Activated CD4-positive, alpha-beta T cell treated with anti-CD3 and anti-CD28 coated beads for 36 hours (primary cell): ENCODE measurements around the gene ZNF652. TPM values are rescaled to one million over a fixed set of nuclear protein-coding genes. Genes with fewer than 3 reads are reported as not detected.
"Not testable (repeated sequence)": the region's sequence is repeated elsewhere in the genome, so short reads cannot be mapped to it uniquely, and the experiment has no call there.

Experiments
- ATAC-seq: fragments of 200-7000 bp; cut with Tn5 transposase; one replicate; pipeline ENCODE4 v1.10.0; 2021; ENCODE audit warnings: mild to moderate bottlenecking, moderate library complexity
- CTCF ChIA-PET: fragments of 350-600 bp; sonication (Branson Sonifier 250); formaldehyde crosslinking; loops from one replicate; lab custom pipeline; 2021; ENCODE audit warnings: antibody characterized with exemption; lab: Charles Lee
- POLR2A ChIA-PET: fragments of 350-600 bp; sonication (Branson Sonifier 250); formaldehyde crosslinking; loops from one replicate; lab custom pipeline; 2021; ENCODE audit warnings: antibody characterized with exemption, inconsistent platforms; lab: Charles Lee
- DNase-seq: peaks from one replicate; pipeline ENCODE4 v3.0.0-alpha.2; 2020
- H3K27ac Mint-ChIP-seq: one replicate; pipeline ENCODE4 v1.8.0; 2021; ENCODE audit warnings: mixed read lengths
- H3K27me3 Mint-ChIP-seq: one replicate; pipeline ENCODE4 v1.8.0; 2021; ENCODE audit warnings: mixed read lengths
- H3K36me3 Mint-ChIP-seq: one replicate; pipeline ENCODE4 v1.8.0; 2021; ENCODE audit warnings: low read depth, mixed read lengths
- H3K4me1 Mint-ChIP-seq: one replicate; pipeline ENCODE4 v1.8.0; 2021; ENCODE audit warnings: mixed read lengths
- H3K4me3 Mint-ChIP-seq: one replicate; pipeline ENCODE4 v1.8.0; 2021; ENCODE audit warnings: mild to moderate bottlenecking, moderate library complexity, mixed read lengths
- H3K9me3 Mint-ChIP-seq: one replicate; pipeline ENCODE4 v1.8.0; 2021; ENCODE audit warnings: low read depth, mixed read lengths
- intact Hi-C, 2 experiments: fragments of 100-400 bp; cut with DNase I in 1 of 2; cut with micrococcal nuclease in 1 of 2; formaldehyde crosslinking; loops; one replicate each; pipeline versions ENCODE4 v1.14.2 to v1.15.1; 2022 to 2024; cut with DNase I, micrococcal nuclease
- total RNA-seq, 2 experiments: library from RNA; stranded (reverse); gene quantifications; one replicate each; pipeline ENCODE4 v1.2.3, GENCODE V29; 2021

ZNF652 gene
- total RNA-seq, 2 experiments from 2014 or later, result 5.2 to 7.0 TPM

- no peaks in the 10 kb centered on the region for H3K9me3 Mint-ChIP-seq
- no peaks in the 10 kb centered on the region for H3K36me3 Mint-ChIP-seq
- H3K4me3 Mint-ChIP-seq, result no peak overlapping the region
- ChIA-PET POLR2A (no interaction called here), CTCF (interaction anchor here (0.6 to 1.6 kb wide), 4 partner anchors 28 to 663 kb away, joined by 3 to 6 read pairs (median 4); partner anchors contain the start of gene PHB1)
- peaks cover 8% of the 10 kb centered on the region for H3K4me1 Mint-ChIP-seq
- ATAC-seq (no peak), DNase-seq (no peak)
- intact Hi-C loops, result no loop called here
- H3K27me3 Mint-ChIP-seq, result no peaks in the 10 kb centered on the region
- no peak overlapping the region for H3K27ac Mint-ChIP-seq
Observed at GRCh38 chr17:49369760-49370159, 7.7 kb upstream of the ZNF652 start.

- DNase-seq (no peak), ATAC-seq (no peak)
- H3K4me1 Mint-ChIP-seq, result peaks cover 8% of the 10 kb centered on the region
- H3K4me3 Mint-ChIP-seq, result no peak overlapping the region
- ChIA-PET POLR2A (no interaction called here), CTCF (interaction anchor here (0.6 to 10.9 kb wide), 31 partner anchors 8 to 664 kb away, joined by 3 to 116 read pairs (median 6); partner anchors contain the start of gene PHB1)
- no peaks in the 10 kb centered on the region for H3K36me3 Mint-ChIP-seq
- H3K27ac Mint-ChIP-seq, result no peak overlapping the region
- intact Hi-C loops, result no loop called here
- H3K27me3 Mint-ChIP-seq, result no peaks in the 10 kb centered on the region
- H3K9me3 Mint-ChIP-seq, result no peaks in the 10 kb centered on the region
Observed at GRCh38 chr17:49369089-49369488, 7.0 kb upstream of the ZNF652 start.

GRCh38 chr17:49365667-49366066 lies 3.6 kb upstream of the ZNF652 start:
- POLR2A ChIA-PET, result interaction anchor here (0.6 to 0.8 kb wide), 4 partner anchors 10 to 78 kb away, joined by 3 to 4 read pairs (median 3); no protein-coding TSS in a partner anchor
- H3K27ac Mint-ChIP-seq, result no peak overlapping the region
- intact Hi-C loops, result no loop called here
- DNase-seq (peak; percentile 59), ATAC-seq (no peak)
- H3K36me3 Mint-ChIP-seq, result peaks cover 2% of the 10 kb centered on the region
- H3K4me3 Mint-ChIP-seq, result no peak overlapping the region
- no peaks in the 10 kb centered on the region for H3K9me3 Mint-ChIP-seq
- H3K4me1 Mint-ChIP-seq, result peaks cover 17% of the 10 kb centered on the region
- CTCF ChIA-PET, result interaction anchor here (0.8 to 10.9 kb wide), 5 partner anchors 35 to 184 kb away, joined by 3 to 116 read pairs (median 4); no protein-coding TSS in a partner anchor
- peaks cover 1% of the 10 kb centered on the region for H3K27me3 Mint-ChIP-seq

GRCh38 chr17:49365126-49365525 lies 3.1 kb upstream of the ZNF652 start:
- POLR2A ChIA-PET, result interaction anchor here (0.8 kb wide), 1 partner anchor 19 kb away, joined by 3 read pairs; no protein-coding TSS in a partner anchor

GRCh38 chr17:49364119-49364518 lies 2.1 kb upstream of the ZNF652 start:
- H3K9me3 Mint-ChIP-seq, result no peaks in the 10 kb centered on the region
- no peak for DNase-seq
- CTCF ChIA-PET, result interaction anchor here (0.6 to 10.9 kb wide), 7 partner anchors 17 to 513 kb away, joined by 3 to 116 read pairs (median 4); no protein-coding TSS in a partner anchor
- no peak overlapping the region for H3K4me3 Mint-ChIP-seq
- peaks cover 2% of the 10 kb centered on the region for H3K36me3 Mint-ChIP-seq
- H3K27ac Mint-ChIP-seq, result no peak overlapping the region
- peaks cover 32% of the 10 kb centered on the region for H3K4me1 Mint-ChIP-seq
- ATAC-seq, result no peak
- intact Hi-C loops, result loop anchor here in 1 of 2 experiments (5.0 kb wide), 1 partner anchor 472 kb away; the partner anchor contains the start of gene ATP5MC1
- POLR2A ChIA-PET, result no interaction called here
- H3K27me3 Mint-ChIP-seq, result peaks cover 1% of the 10 kb centered on the region

More at GRCh38 chr17:49365126-49365525, 3.1 kb upstream of the ZNF652 start:
- H3K9me3 Mint-ChIP-seq, ATAC-seq, H3K4me3 Mint-ChIP-seq, H3K27ac Mint-ChIP-seq, H3K27me3 Mint-ChIP-seq, DNase-seq, H3K36me3 Mint-ChIP-seq, intact Hi-C loops: not testable (repeated sequence)
- H3K4me1 Mint-ChIP-seq, result peaks cover 22% of the 10 kb centered on the region
- CTCF ChIA-PET, result interaction anchor here (0.7 to 10.9 kb wide), 5 partner anchors 35 to 513 kb away, joined by 3 to 116 read pairs (median 3); no protein-coding TSS in a partner anchor

GRCh38 chr17:49363251-49363650 lies 1.2 kb upstream of the ZNF652 start:
- peaks cover 1% of the 10 kb centered on the region for H3K27me3 Mint-ChIP-seq
- H3K9me3 Mint-ChIP-seq, result no peaks in the 10 kb centered on the region
- peaks cover 41% of the 10 kb centered on the region for H3K4me1 Mint-ChIP-seq
- ATAC-seq (no peak), DNase-seq (no peak)
- no peak overlapping the region for H3K4me3 Mint-ChIP-seq
- POLR2A ChIA-PET, result no interaction called here
- peaks cover 2% of the 10 kb centered on the region for H3K36me3 Mint-ChIP-seq
- CTCF ChIA-PET, result interaction anchor here (1.2 to 10.9 kb wide), 4 partner anchors 16 to 194 kb away, joined by 4 to 116 read pairs (median 4); no protein-coding TSS in a partner anchor
- H3K27ac Mint-ChIP-seq, result no peak overlapping the region
- intact Hi-C loops, result loop anchor here (2.0 to 5.0 kb wide), 2 partner anchors 52 to 471 kb away; partner anchors contain the start of genes ATP5MC1 (in 1 of the 2) and PHB1 (in 1 of the 2)

GRCh38 chr17:49362723-49363117 lies 670 bp upstream of the ZNF652 start:
- no peaks in the 10 kb centered on the region for H3K9me3 Mint-ChIP-seq
- peak overlapping the region; percentile 74 for H3K4me3 Mint-ChIP-seq
- H3K27me3 Mint-ChIP-seq, result peaks cover 1% of the 10 kb centered on the region
- intact Hi-C loops, result loop anchor here (1.0 to 5.0 kb wide), 6 partner anchors 47 to 470 kb away; partner anchors contain the start of genes ATP5MC1 (in 1 of the 2) and PHB1 (in 1 of the 2)
- peak overlapping the region; percentile 67 for H3K27ac Mint-ChIP-seq
- ChIA-PET CTCF (interaction anchor here (1.2 to 10.9 kb wide), 3 partner anchors 35 to 195 kb away, joined by 4 to 116 read pairs (median 5); no protein-coding TSS in a partner anchor), POLR2A (interaction anchor here (0.7 kb wide), 1 partner anchor 21 kb away, joined by 3 read pairs; no protein-coding TSS in a partner anchor)
- ATAC-seq (no peak), DNase-seq (no peak)
- peaks cover 2% of the 10 kb centered on the region for H3K36me3 Mint-ChIP-seq
- H3K4me1 Mint-ChIP-seq, result peaks cover 46% of the 10 kb centered on the region

GRCh38 chr17:49361129-49361901 lies 735 bp downstream of the ZNF652 start:
- DNase-seq (peak; percentile 78), ATAC-seq (peak; percentile 66)
- Mint-ChIP-seq H3K36me3 (peaks cover 2% of the 10 kb centered on the region), H3K9me3 (no peaks in the 10 kb centered on the region), H3K27ac (peak overlapping the region; percentile 92), H3K4me3 (peak overlapping the region; percentile 92), H3K4me1 (peaks cover 54% of the 10 kb centered on the region), H3K27me3 (peaks cover 1% of the 10 kb centered on the region)
- ChIA-PET CTCF (interaction anchor here (1.7 to 10.9 kb wide), 3 partner anchors 9 to 45 kb away, joined by 4 to 116 read pairs (median 13); no protein-coding TSS in a partner anchor), POLR2A (no interaction called here)
- intact Hi-C loops, result loop anchor here (1.0 to 5.0 kb wide), 7 partner anchors 19 to 469 kb away; partner anchors contain the start of genes ATP5MC1 (in 1 of the 2) and PHB1 (in 1 of the 2)

- H3K27me3 Mint-ChIP-seq, result peaks cover 1% of the 10 kb centered on the region
- peak overlapping the region; percentile 92 for H3K27ac Mint-ChIP-seq
- CTCF ChIA-PET, result interaction anchor here (0.7 to 10.9 kb wide), 6 partner anchors 7 to 1120 kb away, joined by 3 to 116 read pairs (median 8); no protein-coding TSS in a partner anchor
- DNase-seq, result peak; percentile 70
- intact Hi-C loops, result loop anchor here (1.0 to 5.0 kb wide), 7 partner anchors 18 to 468 kb away; partner anchors contain the start of genes ATP5MC1 (in 1 of the 2) and PHB1 (in 1 of the 2)
- ATAC-seq, result no peak
- no peaks in the 10 kb centered on the region for H3K9me3 Mint-ChIP-seq
- H3K36me3 Mint-ChIP-seq, result peaks cover 2% of the 10 kb centered on the region
- H3K4me3 Mint-ChIP-seq, result peak overlapping the region; percentile 92
- POLR2A ChIA-PET, result no interaction called here
- peaks cover 53% of the 10 kb centered on the region for H3K4me1 Mint-ChIP-seq
Observed at GRCh38 chr17:49360796-49361128, 1.3 kb downstream of the ZNF652 start.

GRCh38 chr17:49359990-49360795 lies 1.9 kb downstream of the ZNF652 start:
- ATAC-seq (no peak), DNase-seq (peak; percentile 15)
- intact Hi-C loops, result loop anchor here (2.0 to 5.0 kb wide), 4 partner anchors 35 to 468 kb away; partner anchors contain the start of gene ATP5MC1 (in 1 of the 2)
- Mint-ChIP-seq H3K36me3 (peaks cover 2% of the 10 kb centered on the region), H3K27me3 (peaks cover 1% of the 10 kb centered on the region), H3K4me1 (peaks cover 47% of the 10 kb centered on the region), H3K4me3 (peak overlapping the region; percentile 92), H3K9me3 (no peaks in the 10 kb centered on the region), H3K27ac (peak overlapping the region; percentile 92)
- CTCF ChIA-PET, result interaction anchor here (0.7 to 10.9 kb wide), 11 partner anchors 8 to 1120 kb away, joined by 3 to 116 read pairs (median 4); no protein-coding TSS in a partner anchor
- POLR2A ChIA-PET, result no interaction called here
